ENCODE measurements around the gene IL17RD. TPM values are rescaled to one million over a fixed set of nuclear protein-coding genes. Genes with fewer than 3 reads are reported as not detected.

IL17RD gene
- total and polyA plus RNA-seq, 2 donors (not counting 1 experiment from before 2014, with no cell fraction given) = 0.05 TPM; not detected in 1

DNA sequence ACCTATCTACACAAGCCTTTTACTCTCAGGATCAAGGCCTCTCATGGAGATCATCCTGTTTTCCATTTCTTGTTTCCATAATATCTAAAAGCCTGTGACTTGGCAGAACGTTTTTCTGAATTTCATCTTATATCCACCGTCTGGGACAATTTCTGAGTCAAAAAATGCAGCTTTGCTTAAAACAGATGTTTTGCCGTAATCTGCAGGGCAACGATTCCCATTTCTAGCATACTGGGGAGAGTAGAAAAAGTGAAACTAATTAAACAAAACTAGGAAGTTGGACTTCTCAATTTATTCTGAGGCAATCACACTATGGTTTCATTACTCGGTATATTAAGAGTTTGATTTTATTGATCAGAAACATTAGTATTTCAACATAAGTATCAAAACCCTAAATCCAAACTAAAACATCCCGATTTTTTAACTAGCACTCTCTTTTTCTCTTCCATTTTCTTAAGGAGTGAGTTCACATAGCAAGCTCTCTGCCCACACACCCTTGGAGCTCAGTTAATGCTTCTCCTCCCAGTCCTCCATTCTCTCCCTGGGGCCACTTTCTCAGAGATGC lies 71.1 kb downstream of the IL17RD start:
- intact Hi-C loops (cut with micrococcal nuclease) = no loop called here
- Histone ChIP-seq H3K9ac (ENCODE audit: low read length) (no peak overlapping the region), H3K36me3 (replicated peaks in 1 of 2; ENCODE audit: control extremely low read depth in 1 of 2, control insufficient read depth in 1 of 2, extremely low read depth in 1 of 2, insufficient read depth in 2 of 2, low read length in 1 of 2) (no peaks in the 10 kb centered on the region), H3K4me2 (replicated peaks; ENCODE audit: low read depth, low read length, poor library complexity, severe bottlenecking) (no peak overlapping the region), H3K79me2 (ENCODE audit: control insufficient read depth, insufficient read depth, low read length) (no peaks in the 10 kb centered on the region), H4K20me1 (ENCODE audit: control insufficient read depth, insufficient read depth, low read length, poor library complexity, severe bottlenecking) (no peaks in the 10 kb centered on the region), H3K4me3 (ENCODE audit: control extremely low read depth in 1 of 5, extremely low read depth in 1 of 5, insufficient read depth in 1 of 5, low read depth in 2 of 5, low read length in 4 of 5) (no peak overlapping the region), H3K4me1 (ENCODE audit: control insufficient read depth in 2 of 2, insufficient read depth in 2 of 2, low read length in 2 of 2) (peaks cover 0 to 3% of the 10 kb centered on the region in 2 donors), H3K9me3 (ENCODE audit: control extremely low read depth in 1 of 3, control insufficient read depth in 2 of 3, insufficient read depth in 1 of 3, low read length in 2 of 3) (no peaks in the 10 kb centered on the region), H3K27ac (ENCODE audit: low read length in 2 of 2) (no peak overlapping the region), H2AFZ (ENCODE audit: insufficient read depth, low read depth, low read length, poor library complexity, severe bottlenecking) (no peak overlapping the region), H3K27me3 (replicated peaks in 1 of 4; ENCODE audit: control extremely low read depth in 1 of 4, control insufficient read depth in 3 of 4, insufficient read depth in 4 of 4, low read length in 3 of 4) (peaks cover 0 to 9% (median 1%) of the 10 kb centered on the region in 4 experiments)
- Mint-ChIP-seq H3K27ac (no peak overlapping the region), H3K9me3 (ENCODE audit: insufficient read depth) (no peaks in the 10 kb centered on the region), H3K27me3 (peaks cover 16% of the 10 kb centered on the region), H3K4me1 (peaks cover 2% of the 10 kb centered on the region), H3K4me3 (no peak overlapping the region)
- POLR2A ChIA-PET = interaction anchor here (0.6 kb wide), 1 partner anchor 1079 kb away, joined by 3 read pairs; no protein-coding TSS in a partner anchor
- DNase-seq (no peak), ATAC-seq (ENCODE audit: low read depth) (no peak)
- CTCF ChIA-PET = interaction anchor here (0.8 to 1.5 kb wide), 3 partner anchors 16 to 106 kb away, joined by 3 to 12 read pairs (median 3); no protein-coding TSS in a partner anchor
- 80% methylated on average over 1 of the region's 6 CpGs for WGBS (ENCODE audit: insufficient coverage)
- no peak for TF ChIP-seq EZH2 (IDR thresholded peaks at IDR 0.05; ENCODE audit: borderline replicate concordance, insufficient read depth, low read depth, low read length, poor library complexity, severe bottlenecking)
- TF ChIP-seq, protein P1, sequence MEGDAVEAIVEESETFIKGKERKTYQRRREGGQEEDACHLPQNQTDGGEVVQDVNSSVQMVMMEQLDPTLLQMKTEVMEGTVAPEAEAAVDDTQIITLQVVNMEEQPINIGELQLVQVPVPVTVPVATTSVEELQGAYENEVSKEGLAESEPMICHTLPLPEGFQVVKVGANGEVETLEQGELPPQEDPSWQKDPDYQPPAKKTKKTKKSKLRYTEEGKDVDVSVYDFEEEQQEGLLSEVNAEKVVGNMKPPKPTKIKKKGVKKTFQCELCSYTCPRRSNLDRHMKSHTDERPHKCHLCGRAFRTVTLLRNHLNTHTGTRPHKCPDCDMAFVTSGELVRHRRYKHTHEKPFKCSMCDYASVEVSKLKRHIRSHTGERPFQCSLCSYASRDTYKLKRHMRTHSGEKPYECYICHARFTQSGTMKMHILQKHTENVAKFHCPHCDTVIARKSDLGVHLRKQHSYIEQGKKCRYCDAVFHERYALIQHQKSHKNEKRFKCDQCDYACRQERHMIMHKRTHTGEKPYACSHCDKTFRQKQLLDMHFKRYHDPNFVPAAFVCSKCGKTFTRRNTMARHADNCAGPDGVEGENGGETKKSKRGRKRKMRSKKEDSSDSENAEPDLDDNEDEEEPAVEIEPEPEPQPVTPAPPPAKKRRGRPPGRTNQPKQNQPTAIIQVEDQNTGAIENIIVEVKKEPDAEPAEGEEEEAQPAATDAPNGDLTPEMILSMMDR (IDR thresholded peaks at IDR 0.05) = no peak

DNA sequence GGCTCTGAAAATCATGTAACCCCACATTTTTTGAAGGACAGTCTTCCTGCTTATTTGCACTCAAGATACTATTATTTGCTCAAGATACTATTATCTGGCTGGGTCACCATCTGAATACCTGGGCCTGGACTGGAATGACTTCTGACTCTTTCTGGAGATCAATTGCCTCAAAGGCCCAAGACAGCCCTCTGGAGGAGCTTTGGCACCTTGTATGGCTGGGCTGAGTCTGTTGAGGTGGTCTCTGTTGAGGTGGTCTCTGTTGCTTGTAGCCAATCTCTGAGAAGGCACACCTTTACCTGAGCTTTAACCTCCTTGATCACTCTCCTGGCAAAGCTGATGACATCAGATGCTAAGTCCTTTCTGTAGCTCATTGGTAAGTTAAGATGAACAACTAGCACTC lies 71.7 kb downstream of the IL17RD start:
- Histone ChIP-seq H3K27ac (ENCODE audit: low read length in 2 of 2) (no peak overlapping the region), H3K4me3 (ENCODE audit: control extremely low read depth in 1 of 5, extremely low read depth in 1 of 5, insufficient read depth in 1 of 5, low read depth in 2 of 5, low read length in 4 of 5) (no peak overlapping the region), H3K9me3 (ENCODE audit: control extremely low read depth in 1 of 3, control insufficient read depth in 2 of 3, insufficient read depth in 1 of 3, low read length in 2 of 3) (no peaks in the 10 kb centered on the region), H3K4me2 (replicated peaks; ENCODE audit: low read depth, low read length, poor library complexity, severe bottlenecking) (no peak overlapping the region), H2AFZ (ENCODE audit: insufficient read depth, low read depth, low read length, poor library complexity, severe bottlenecking) (no peak overlapping the region), H3K79me2 (ENCODE audit: control insufficient read depth, insufficient read depth, low read length) (no peaks in the 10 kb centered on the region), H3K4me1 (ENCODE audit: control insufficient read depth in 2 of 2, insufficient read depth in 2 of 2, low read length in 2 of 2) (peaks cover 0 to 3% of the 10 kb centered on the region in 2 donors), H3K27me3 (replicated peaks in 1 of 4; ENCODE audit: control extremely low read depth in 1 of 4, control insufficient read depth in 3 of 4, insufficient read depth in 4 of 4, low read length in 3 of 4) (peaks cover 0 to 7% (median 1%) of the 10 kb centered on the region in 4 experiments), H3K9ac (ENCODE audit: low read length) (no peak overlapping the region), H4K20me1 (ENCODE audit: control insufficient read depth, insufficient read depth, low read length, poor library complexity, severe bottlenecking) (no peaks in the 10 kb centered on the region), H3K36me3 (replicated peaks in 1 of 2; ENCODE audit: control extremely low read depth in 1 of 2, control insufficient read depth in 1 of 2, extremely low read depth in 1 of 2, insufficient read depth in 2 of 2, low read length in 1 of 2) (no peaks in the 10 kb centered on the region)
- DNase-seq (no peak), ATAC-seq (ENCODE audit: low read depth) (no peak)
- ChIA-PET POLR2A (no interaction called here), CTCF (interaction anchor here (0.8 to 1.5 kb wide), 3 partner anchors 17 to 105 kb away, joined by 3 to 12 read pairs (median 3); no protein-coding TSS in a partner anchor)
- Mint-ChIP-seq H3K27me3 (peaks cover 21% of the 10 kb centered on the region), H3K4me3 (no peak overlapping the region), H3K4me1 (peaks cover 2% of the 10 kb centered on the region), H3K27ac (no peak overlapping the region), H3K9me3 (ENCODE audit: insufficient read depth) (no peaks in the 10 kb centered on the region)
- intact Hi-C loops (cut with micrococcal nuclease) = no loop called here
- TF ChIP-seq, protein P1 (IDR thresholded peaks at IDR 0.05) = no peak
- no peak for TF ChIP-seq EZH2 (IDR thresholded peaks at IDR 0.05; ENCODE audit: borderline replicate concordance, insufficient read depth, low read depth, low read length, poor library complexity, severe bottlenecking)

Measured in B cell (primary cell).